Endothelial cell of umbilical vein (primary cell): ENCODE data around the gene IKZF4.

ENCODE experiments used
- CTCF ChIP-seq, 2 donors: IDR thresholded peaks; 1 replicate in 1 of 2; 2 replicates in 1 of 2; pipeline ENCODE4 v1.5.1; 2011; ENCODE audit warnings: low read length in 2 of 2, mild to moderate bottlenecking in 2 of 2, moderate library complexity in 2 of 2, control low read depth in 1 of 2, inconsistent platforms in 1 of 2, low read depth in 1 of 2; ENCODE audit not compliant: insufficient read depth in 1 of 2; ENCODE audit errors: extremely low read depth in 1 of 2
- EZH2 ChIP-seq: IDR thresholded peaks from 2 replicates; pipeline ENCODE4 v1.6.1; 2012; ENCODE audit warnings: borderline replicate concordance, low read depth, mild to moderate bottlenecking, moderate library complexity, low read length, inconsistent platforms; ENCODE audit not compliant: severe bottlenecking
- FOS ChIP-seq: IDR thresholded peaks from 2 replicates; pipeline ENCODE4 v1.6.1; 2011; ENCODE audit warnings: mild to moderate bottlenecking, low read length, moderate library complexity, borderline replicate concordance; ENCODE audit not compliant: insufficient read depth
- JUN ChIP-seq: IDR thresholded peaks from 2 replicates; pipeline ENCODE4 v1.6.1; 2011; ENCODE audit warnings: borderline replicate concordance, low read depth; ENCODE audit not compliant: insufficient read length, insufficient read depth
- MAX ChIP-seq: IDR thresholded peaks from 2 replicates; pipeline ENCODE4 v1.6.1; 2011; ENCODE audit not compliant: insufficient read depth, insufficient read length
- MYC ChIP-seq: IDR thresholded peaks from one replicate; pipeline ENCODE4 v1.6.1; 2011; ENCODE audit warnings: mild to moderate bottlenecking, low read depth, low read length
- POLR2A ChIP-seq: IDR thresholded peaks from 2 replicates; pipeline ENCODE4 v1.6.1; 2012; ENCODE audit warnings: low read depth, mild to moderate bottlenecking, control low read depth, low read length
- POLR2AphosphoS5 ChIP-seq: IDR thresholded peaks from 2 replicates; pipeline ENCODE4 v1.6.1; 2012; ENCODE audit warnings: low read depth, mild to moderate bottlenecking, control low read depth, low read length, moderate library complexity; ENCODE audit not compliant: insufficient read depth

GRCh38 chr12:55996201-55996714, 24.6 kb upstream of the IKZF4 start:
- TF ChIP-seq CTCF (IDR thresholded peaks at IDR 0.05; ENCODE audit: extremely low read depth in 1 of 2, insufficient read depth in 1 of 2, low read depth in 1 of 2, low read length in 2 of 2) (peak; percentile 67 to 88), POLR2A (no peak), POLR2AphosphoS5 (no peak), EZH2 (no peak), MYC (no peak), MAX (no peak), JUN (no peak), FOS (no peak)
